ENCODE measurements around the gene RRAS2.

DNA sequence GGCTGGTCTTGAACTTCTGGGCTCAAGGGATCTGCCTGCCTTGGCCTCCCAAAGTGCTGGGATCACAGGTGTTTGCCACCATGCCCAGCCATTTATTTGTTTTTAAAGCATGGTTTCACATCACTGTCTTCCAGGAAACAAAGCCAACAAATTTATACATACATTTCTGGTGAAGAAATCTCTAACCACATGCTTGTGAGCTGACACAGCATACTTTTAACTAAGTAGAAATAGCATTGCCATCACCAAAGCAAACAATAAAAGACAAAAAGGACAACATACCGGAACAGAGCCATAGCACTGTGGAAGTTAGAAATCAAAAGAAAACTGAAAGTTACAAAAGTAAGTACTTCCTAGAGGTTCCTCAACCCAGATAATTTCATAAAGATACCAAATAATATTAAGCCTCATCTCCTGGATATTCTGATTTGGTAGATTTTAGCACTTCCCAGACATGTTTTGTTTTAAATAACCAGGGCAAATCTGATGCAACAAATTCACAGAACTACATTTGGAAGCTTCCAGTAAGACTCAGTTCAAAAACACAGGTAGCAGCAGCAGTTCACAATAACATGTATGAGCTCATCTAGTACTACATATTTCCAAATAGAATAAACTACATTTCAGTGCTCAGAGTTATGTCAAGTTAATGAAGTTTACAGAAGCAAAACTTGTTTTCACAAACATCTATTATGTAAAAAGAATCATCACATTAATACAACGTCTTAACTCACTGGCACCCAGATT is 70.6 kb downstream of the RRAS2 start:
- TF ChIP-seq, protein P1, sequence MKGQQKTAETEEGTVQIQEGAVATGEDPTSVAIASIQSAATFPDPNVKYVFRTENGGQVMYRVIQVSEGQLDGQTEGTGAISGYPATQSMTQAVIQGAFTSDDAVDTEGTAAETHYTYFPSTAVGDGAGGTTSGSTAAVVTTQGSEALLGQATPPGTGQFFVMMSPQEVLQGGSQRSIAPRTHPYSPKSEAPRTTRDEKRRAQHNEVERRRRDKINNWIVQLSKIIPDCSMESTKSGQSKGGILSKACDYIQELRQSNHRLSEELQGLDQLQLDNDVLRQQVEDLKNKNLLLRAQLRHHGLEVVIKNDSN (IDR thresholded peaks at IDR 0.05; ENCODE audit: borderline replicate concordance, extremely low read length, insufficient read depth, low read depth, low read length): no peak
- TF ChIP-seq POLR2A (IDR thresholded peaks at IDR 0.05; ENCODE audit: low read depth, low read length) (no peak), MYC (IDR thresholded peaks at IDR 0.05; ENCODE audit: insufficient read depth, insufficient read length, insufficient replicate concordance, low read length, severe bottlenecking) (no peak), SPI1 (IDR thresholded peaks at IDR 0.05; ENCODE audit: borderline replicate concordance, insufficient read depth, low read depth, low read length) (no peak), SIX5 (IDR thresholded peaks at IDR 0.05; ENCODE audit: low read depth, low read length, severe bottlenecking) (no peak), POLR2AphosphoS2 (IDR thresholded peaks at IDR 0.05; ENCODE audit: low read depth, low read length) (no peak)
